DND-41 (cell line): ENCODE measurements around the gene SDK2.

Source experiments
- ATAC-seq: fragments of 200-7000 bp; cut with Tn5 transposase; 3 replicates; pipeline ENCODE4 v1.9.1; 2021; ENCODE audit warnings: low read depth; ENCODE audit not compliant: insufficient read depth
- DNase-seq: peaks from one replicate; pipeline ENCODE4 v3.0.0-alpha.2; 2020
- H2AFZ ChIP-seq: 2 replicates; pipeline ENCODE4 v1.6.0; 2012; ENCODE audit warnings: low read depth, low read length
- H3K27ac ChIP-seq: 2 replicates; pipeline ENCODE4 v1.5.1; 2012; ENCODE audit warnings: low read length, inconsistent platforms
- H3K27me3 ChIP-seq: fragments of 200-600 bp; sonication (generic); 2 replicates; pipeline ENCODE4 v1.6.0; 2012; ENCODE audit warnings: low read length, mild to moderate bottlenecking, inconsistent platforms; ENCODE audit not compliant: insufficient read depth, poor library complexity
- H3K36me3 ChIP-seq: 2 replicates; pipeline ENCODE4 v1.5.1; 2012; ENCODE audit warnings: low read length, inconsistent platforms; ENCODE audit not compliant: insufficient read depth
- H3K4me1 ChIP-seq: 2 replicates; pipeline ENCODE4 v1.5.1; 2012; ENCODE audit warnings: mild to moderate bottlenecking, low read length; ENCODE audit not compliant: insufficient read depth
- H3K4me2 ChIP-seq: 2 replicates; pipeline ENCODE4 v1.6.0; 2012; ENCODE audit warnings: mild to moderate bottlenecking, moderate library complexity, low read length, inconsistent platforms; ENCODE audit not compliant: insufficient read depth
- H3K4me3 ChIP-seq, 2 experiments: fragments of 200-600 bp in 1 of 2; shearing (Covaris generic) in 1 of 2; 2 replicates each; pipeline ENCODE4 v1.5.1; 2012 to 2016; ENCODE audit warnings: inconsistent platforms in 2 of 2, low read length in 2 of 2, mild to moderate bottlenecking in 2 of 2, low read depth in 1 of 2, moderate library complexity in 1 of 2
- H3K79me2 ChIP-seq: 2 replicates; pipeline ENCODE4 v1.6.0; 2012; ENCODE audit warnings: low read length, inconsistent platforms; ENCODE audit not compliant: insufficient read depth
- H3K9ac ChIP-seq: 2 replicates; pipeline ENCODE4 v1.6.0; 2012; ENCODE audit warnings: low read depth, mild to moderate bottlenecking, inconsistent platforms, low read length, moderate library complexity
- H3K9me3 ChIP-seq: 2 replicates; pipeline ENCODE4 v1.5.1; 2012; ENCODE audit warnings: low read length, moderate library complexity, mild to moderate bottlenecking, inconsistent platforms; ENCODE audit not compliant: insufficient read depth, severe bottlenecking
- H4K20me1 ChIP-seq: 2 replicates; pipeline ENCODE4 v1.6.0; 2012; ENCODE audit warnings: low read length; ENCODE audit not compliant: insufficient read depth
- CTCF ChIP-seq: IDR thresholded peaks from 2 replicates; pipeline ENCODE4 v1.5.1; 2012; ENCODE audit warnings: borderline replicate concordance, low read length, moderate library complexity, mild to moderate bottlenecking; ENCODE audit not compliant: poor library complexity, severe bottlenecking; ENCODE audit errors: extremely low read depth
- EZH2 ChIP-seq: IDR thresholded peaks from 3 replicates; pipeline ENCODE4 v1.6.1; 2012; ENCODE audit warnings: borderline replicate concordance, low read depth, mild to moderate bottlenecking, moderate library complexity, low read length, inconsistent platforms; ENCODE audit not compliant: severe bottlenecking

SDK2 gene

GRCh38 chr17:73468221-73468620 is 176.0 kb downstream of the SDK2 start:
- Histone ChIP-seq H3K9ac (no peak overlapping the region), H3K36me3 (no peaks in the 10 kb centered on the region; the same call in 1 of the 2 replicates), H3K4me1 (peaks cover 3% of the 10 kb centered on the region; the same call in 1 of the 2 replicates), H3K9me3 (peaks cover 8% of the 10 kb centered on the region), H3K79me2 (no peaks in the 10 kb centered on the region), H3K4me2 (no peak overlapping the region), H2AFZ (no peak overlapping the region), H3K4me3 (no peak overlapping the region), H3K27me3 (no peaks in the 10 kb centered on the region), H4K20me1 (no peaks in the 10 kb centered on the region), H3K27ac (no peak overlapping the region)
- ATAC-seq: no peak
- no peak for DNase-seq
- TF ChIP-seq CTCF: no peak
- TF ChIP-seq EZH2: no peak

- no peaks in the 10 kb centered on the region; the same call in 1 of the 2 replicates for H3K36me3 ChIP-seq
- no peak for TF ChIP-seq CTCF
- TF ChIP-seq EZH2: no peak
- no peaks in the 10 kb centered on the region for H3K79me2 ChIP-seq
- H3K4me3 ChIP-seq: no peak overlapping the region
- no peak overlapping the region for H2AFZ ChIP-seq
- peaks cover 3% of the 10 kb centered on the region; the same call in 1 of the 2 replicates for H3K4me1 ChIP-seq
- H3K4me2 ChIP-seq: no peak overlapping the region
- H3K9ac ChIP-seq: no peak overlapping the region
- no peak overlapping the region for H3K27ac ChIP-seq
- H3K27me3 ChIP-seq: no peaks in the 10 kb centered on the region
- peaks cover 8% of the 10 kb centered on the region for H3K9me3 ChIP-seq
- DNase-seq (no peak), ATAC-seq (no peak)
- no peaks in the 10 kb centered on the region for H4K20me1 ChIP-seq
Observed at GRCh38 chr17:73467651-73468050, 176.6 kb downstream of the SDK2 start.

- TF ChIP-seq CTCF (no peak), EZH2 (no peak)
- no peak overlapping the region for H3K4me3 ChIP-seq
- no peaks in the 10 kb centered on the region; the same call in 1 of the 2 replicates for H3K36me3 ChIP-seq
- H3K79me2 ChIP-seq: no peaks in the 10 kb centered on the region
- DNase-seq (no peak), ATAC-seq (no peak)
- no peaks in the 10 kb centered on the region for H3K27me3 ChIP-seq
- no peak overlapping the region for H2AFZ ChIP-seq
- no peaks in the 10 kb centered on the region for H4K20me1 ChIP-seq
- H3K9me3 ChIP-seq: peaks cover under 1% of the 10 kb centered on the region
- H3K27ac ChIP-seq: no peak overlapping the region
- no peak overlapping the region for H3K4me2 ChIP-seq
- H3K4me1 ChIP-seq: peaks cover 3% of the 10 kb centered on the region; the same call in 1 of the 2 replicates
- no peak overlapping the region for H3K9ac ChIP-seq
Observed at GRCh38 chr17:73466704-73467433, 177.4 kb downstream of the SDK2 start.
